ENCODE results near the gene AGAP1.

AGAP1 gene

GRCh38 chr2:235920216-235920865 is 426.5 kb downstream of the AGAP1 start:
- H3K4me3 ChIP-seq: no peak overlapping the region
- no peak for DNase-seq (ENCODE audit: low spot score)
- no peak for TF ChIP-seq CTCF (IDR thresholded peaks at IDR 0.05)
- no peak overlapping the region for H3K27ac ChIP-seq

GRCh38 chr2:235921508-235922191 is 427.8 kb downstream of the AGAP1 start:
- DNase-seq (ENCODE audit: low spot score): no peak
- H3K27ac ChIP-seq: no peak overlapping the region
- TF ChIP-seq CTCF (IDR thresholded peaks at IDR 0.05): no peak
- no peak overlapping the region for H3K4me3 ChIP-seq

- no peak overlapping the region for H3K27ac ChIP-seq
- DNase-seq (ENCODE audit: low spot score): no peak
- no peak for TF ChIP-seq CTCF (IDR thresholded peaks at IDR 0.05)
- no peak overlapping the region for H3K4me3 ChIP-seq
These were observed 429.0 kb downstream of the AGAP1 start for GRCh38 chr2:235922839-235923238.

- H3K4me3 ChIP-seq: no peak overlapping the region
- no peak overlapping the region for H3K27ac ChIP-seq
- no peak for DNase-seq (ENCODE audit: low spot score)
- TF ChIP-seq CTCF (IDR thresholded peaks at IDR 0.05): no peak
These were observed 430.2 kb downstream of the AGAP1 start for GRCh38 chr2:235923859-235924674.

- TF ChIP-seq CTCF (IDR thresholded peaks at IDR 0.05): no peak
- no peak overlapping the region for H3K27ac ChIP-seq
- no peak for DNase-seq (ENCODE audit: low spot score)
- no peak overlapping the region for H3K4me3 ChIP-seq
These were observed 430.8 kb downstream of the AGAP1 start for GRCh38 chr2:235924675-235925063.

- no peak for DNase-seq (ENCODE audit: low spot score)
- Histone ChIP-seq H3K27ac (no peak overlapping the region), H3K4me3 (no peak overlapping the region)
- no peak for TF ChIP-seq CTCF (IDR thresholded peaks at IDR 0.05)
These were observed 431.5 kb downstream of the AGAP1 start for GRCh38 chr2:235925250-235925919.
